ENCODE results near the gene TMPRSS15. TPM values are rescaled to one million over a fixed set of nuclear protein-coding genes. Genes with fewer than 3 reads are reported as not detected.
A peak's percentile ranks its signal among the peaks of the same experiment; 100 is the strongest.

Gene TMPRSS15
- total and polyA plus RNA-seq, 7 experiments from 2014 or later: not detected

GRCh38 chr21:18252256-18252655 lies 151.3 kb downstream of the TMPRSS15 start:
- Mint-ChIP-seq H3K4me3 (no peak overlapping the region), H3K27ac (no peak overlapping the region), H3K4me1 (no peaks in the 10 kb centered on the region), H3K36me3 (no peaks in the 10 kb centered on the region), H3K27me3 (peaks cover 0 to 5% (median 0%) of the 10 kb centered on the region in 5 donors), H3K9me3 (peaks cover 0 to 4% (median 0%) of the 10 kb centered on the region in 11 donors)
- Histone ChIP-seq H3K9me3 (ENCODE audit: control insufficient read depth in 2 of 3, low read length in 3 of 3) (no peaks in the 10 kb centered on the region), H3K27ac (ENCODE audit: low read depth, low read length) (no peak overlapping the region), H3K4me3 (ENCODE audit: low read length) (no peak overlapping the region), H3K27me3 (ENCODE audit: control insufficient read depth in 2 of 2, insufficient read depth in 2 of 2, low read length in 2 of 2) (no peaks in the 10 kb centered on the region), H3K36me3 (ENCODE audit: control insufficient read depth in 2 of 3, insufficient read depth in 3 of 3, low read length in 3 of 3) (no peaks in the 10 kb centered on the region), H3K4me1 (ENCODE audit: control insufficient read depth in 2 of 2, insufficient read depth in 2 of 2, low read length in 2 of 2) (no peaks in the 10 kb centered on the region)
- POLR2A ChIA-PET: no interaction called here
- intact Hi-C loops (cut with micrococcal nuclease): no loop called here
- DNase-seq (no peak), ATAC-seq (no peak)
- CTCF ChIA-PET: no interaction called here

GRCh38 chr21:18251065-18251464 lies 152.5 kb downstream of the TMPRSS15 start:
- Histone ChIP-seq H3K27ac (ENCODE audit: low read depth, low read length) (no peak overlapping the region), H3K4me3 (ENCODE audit: low read length) (no peak overlapping the region), H3K9me3 (ENCODE audit: control insufficient read depth in 2 of 3, low read length in 3 of 3) (no peaks in the 10 kb centered on the region), H3K36me3 (ENCODE audit: control insufficient read depth in 2 of 3, insufficient read depth in 3 of 3, low read length in 3 of 3) (no peaks in the 10 kb centered on the region), H3K27me3 (ENCODE audit: control insufficient read depth in 2 of 2, insufficient read depth in 2 of 2, low read length in 2 of 2) (no peaks in the 10 kb centered on the region), H3K4me1 (ENCODE audit: control insufficient read depth in 2 of 2, insufficient read depth in 2 of 2, low read length in 2 of 2) (no peaks in the 10 kb centered on the region)
- H3K4me1 Mint-ChIP-seq: no peaks in the 10 kb centered on the region
- no peak overlapping the region for H3K27ac Mint-ChIP-seq
- POLR2A ChIA-PET: no interaction called here
- peaks cover 0 to 9% (median 0%) of the 10 kb centered on the region in 11 donors for H3K9me3 Mint-ChIP-seq
- ATAC-seq: no peak
- H3K4me3 Mint-ChIP-seq: no peak overlapping the region
- intact Hi-C loops (cut with micrococcal nuclease): no loop called here
- peaks cover 4 to 10% (median 6%) of the 10 kb centered on the region in 5 donors for H3K27me3 Mint-ChIP-seq
- CTCF ChIA-PET: no interaction called here
- H3K36me3 Mint-ChIP-seq: no peaks in the 10 kb centered on the region
- no peak for DNase-seq

- Histone ChIP-seq H3K4me1 (ENCODE audit: control insufficient read depth in 2 of 2, insufficient read depth in 2 of 2, low read length in 2 of 2) (no peaks in the 10 kb centered on the region), H3K27me3 (ENCODE audit: control insufficient read depth in 2 of 2, insufficient read depth in 2 of 2, low read length in 2 of 2) (no peaks in the 10 kb centered on the region), H3K9me3 (ENCODE audit: control insufficient read depth in 2 of 3, low read length in 3 of 3) (no peaks in the 10 kb centered on the region), H3K27ac (ENCODE audit: low read depth, low read length) (no peak overlapping the region), H3K4me3 (ENCODE audit: low read length) (no peak overlapping the region), H3K36me3 (ENCODE audit: control insufficient read depth in 2 of 3, insufficient read depth in 3 of 3, low read length in 3 of 3) (no peaks in the 10 kb centered on the region)
- Mint-ChIP-seq H3K27me3 (peaks cover 11 to 16% (median 15%) of the 10 kb centered on the region in 5 donors), H3K27ac (no peak overlapping the region), H3K4me1 (no peaks in the 10 kb centered on the region), H3K4me3 (no peak overlapping the region), H3K36me3 (no peaks in the 10 kb centered on the region), H3K9me3 (peaks cover 0 to 9% (median 1%) of the 10 kb centered on the region in 11 donors)
- DNase-seq: peak in 1 of 9 donors; percentile 16
- intact Hi-C loops (cut with micrococcal nuclease): no loop called here
- ChIA-PET POLR2A (no interaction called here), CTCF (no interaction called here)
- ATAC-seq: peak; percentile 45
Measured at GRCh38 chr21:18249672-18250071, 153.9 kb downstream of the TMPRSS15 start.

- intact Hi-C loops (cut with micrococcal nuclease): no loop called here
- Mint-ChIP-seq H3K27ac (no peak overlapping the region), H3K9me3 (peaks cover 0 to 16% (median 5%) of the 10 kb centered on the region in 11 donors), H3K4me3 (no peak overlapping the region), H3K4me1 (peaks cover 0 to 5% (median 0%) of the 10 kb centered on the region in 7 donors), H3K36me3 (peaks cover 0 to 4% (median 0%) of the 10 kb centered on the region in 5 donors), H3K27me3 (peaks cover 18 to 29% (median 27%) of the 10 kb centered on the region in 5 donors)
- H3K9me3 ChIP-seq (ENCODE audit: control insufficient read depth in 2 of 3, low read length in 3 of 3): no peaks in the 10 kb centered on the region
- ChIA-PET POLR2A (no interaction called here), CTCF (no interaction called here)
- ATAC-seq (no peak), DNase-seq (no peak)
- no peaks in the 10 kb centered on the region for H3K27me3 ChIP-seq (ENCODE audit: control insufficient read depth in 2 of 2, insufficient read depth in 2 of 2, low read length in 2 of 2)
- H3K36me3 ChIP-seq (ENCODE audit: control insufficient read depth in 2 of 3, insufficient read depth in 3 of 3, low read length in 3 of 3): no peaks in the 10 kb centered on the region
- no peak overlapping the region for H3K27ac ChIP-seq (ENCODE audit: low read depth, low read length)
- no peaks in the 10 kb centered on the region for H3K4me1 ChIP-seq (ENCODE audit: control insufficient read depth in 2 of 2, insufficient read depth in 2 of 2, low read length in 2 of 2)
- H3K4me3 ChIP-seq (ENCODE audit: low read length): no peak overlapping the region
Measured at GRCh38 chr21:18248171-18248570, 155.4 kb downstream of the TMPRSS15 start.

- intact Hi-C loops (cut with micrococcal nuclease): no loop called here
- H3K4me3 Mint-ChIP-seq: no peak overlapping the region
- CTCF ChIA-PET: no interaction called here
Measured at GRCh38 chr21:18245464-18245967, 158.1 kb downstream of the TMPRSS15 start.

GRCh38 chr21:18244671-18245463 lies 158.7 kb downstream of the TMPRSS15 start, which contains the start of gene CHODL:
TSS of gene CHODL (plus strand) at chr21:18244833. CDS start at chr21:18245224, 391 bp downstream.
- peak within 1 kb of the TSS in 1 of 10 donors; percentile 12 for H3K4me3 Mint-ChIP-seq
- H3K27ac ChIP-seq (ENCODE audit: low read depth, low read length): no peak within 1 kb of the TSS
- intact Hi-C loops (cut with micrococcal nuclease): no loop called here
- ChIA-PET CTCF (no interaction called here), POLR2A (no interaction called here)
- H3K4me1 ChIP-seq (ENCODE audit: control insufficient read depth in 2 of 2, insufficient read depth in 2 of 2, low read length in 2 of 2): no peaks in the 10 kb centered on the region
- H3K9me3 ChIP-seq (ENCODE audit: control insufficient read depth in 2 of 3, low read length in 3 of 3): no peaks in the 10 kb centered on the region
- no peaks in the 10 kb centered on the region for H3K27me3 ChIP-seq (ENCODE audit: control insufficient read depth in 2 of 2, insufficient read depth in 2 of 2, low read length in 2 of 2)
- H3K36me3 Mint-ChIP-seq: peaks cover 0 to 4% (median 0%) of the 10 kb centered on the region in 5 donors
- ATAC-seq (no peak), DNase-seq (no peak)
- peaks cover 18 to 34% (median 27%) of the 10 kb centered on the region in 5 donors for H3K27me3 Mint-ChIP-seq
- H3K9me3 Mint-ChIP-seq: peaks cover 0 to 16% (median 5%) of the 10 kb centered on the region in 11 donors
- no peak within 1 kb of the TSS for H3K27ac Mint-ChIP-seq
- H3K4me1 Mint-ChIP-seq: peaks cover 0 to 5% (median 0%) of the 10 kb centered on the region in 7 donors
- H3K4me3 ChIP-seq (ENCODE audit: low read length): no peak within 1 kb of the TSS
- no peaks in the 10 kb centered on the region for H3K36me3 ChIP-seq (ENCODE audit: control insufficient read depth in 2 of 3, insufficient read depth in 3 of 3, low read length in 3 of 3)

More at GRCh38 chr21:18245464-18245967, 158.1 kb downstream of the TMPRSS15 start:
- H3K27ac Mint-ChIP-seq: no peak overlapping the region
- Histone ChIP-seq H3K4me1 (ENCODE audit: control insufficient read depth in 2 of 2, insufficient read depth in 2 of 2, low read length in 2 of 2) (no peaks in the 10 kb centered on the region), H3K27me3 (ENCODE audit: control insufficient read depth in 2 of 2, insufficient read depth in 2 of 2, low read length in 2 of 2) (no peaks in the 10 kb centered on the region), H3K9me3 (ENCODE audit: control insufficient read depth in 2 of 3, low read length in 3 of 3) (no peaks in the 10 kb centered on the region), H3K4me3 (ENCODE audit: low read length) (no peak overlapping the region), H3K27ac (ENCODE audit: low read depth, low read length) (no peak overlapping the region), H3K36me3 (ENCODE audit: control insufficient read depth in 2 of 3, insufficient read depth in 3 of 3, low read length in 3 of 3) (no peaks in the 10 kb centered on the region)
- H3K36me3 Mint-ChIP-seq: peaks cover 0 to 4% (median 0%) of the 10 kb centered on the region in 5 donors
- H3K4me1 Mint-ChIP-seq: peaks cover 0 to 5% (median 0%) of the 10 kb centered on the region in 7 donors
- POLR2A ChIA-PET: no interaction called here
- DNase-seq (no peak), ATAC-seq (no peak)
- peaks cover 0 to 16% (median 5%) of the 10 kb centered on the region in 11 donors for H3K9me3 Mint-ChIP-seq
- H3K27me3 Mint-ChIP-seq: peaks cover 18 to 34% (median 27%) of the 10 kb centered on the region in 5 donors

All from naive thymus-derived CD4-positive, alpha-beta T cell (primary cell).